B cell (primary cell): ENCODE measurements around the gene DYNLT2.

Experiments used
- EZH2 ChIP-seq: IDR thresholded peaks from 2 replicates; pipeline ENCODE4 v1.6.1; 2012; ENCODE audit warnings: borderline replicate concordance, low read depth, mild to moderate bottlenecking, moderate library complexity, low read length; ENCODE audit not compliant: insufficient read depth, poor library complexity, severe bottlenecking
- TF ChIP-seq, protein P1 (sequence below): fragments of 200-600 bp; IDR thresholded peaks from one replicate; pipeline ENCODE4 v1.8.0; 2022; ENCODE audit warnings: antibody characterized with exemption, mild to moderate bottlenecking

DNA sequence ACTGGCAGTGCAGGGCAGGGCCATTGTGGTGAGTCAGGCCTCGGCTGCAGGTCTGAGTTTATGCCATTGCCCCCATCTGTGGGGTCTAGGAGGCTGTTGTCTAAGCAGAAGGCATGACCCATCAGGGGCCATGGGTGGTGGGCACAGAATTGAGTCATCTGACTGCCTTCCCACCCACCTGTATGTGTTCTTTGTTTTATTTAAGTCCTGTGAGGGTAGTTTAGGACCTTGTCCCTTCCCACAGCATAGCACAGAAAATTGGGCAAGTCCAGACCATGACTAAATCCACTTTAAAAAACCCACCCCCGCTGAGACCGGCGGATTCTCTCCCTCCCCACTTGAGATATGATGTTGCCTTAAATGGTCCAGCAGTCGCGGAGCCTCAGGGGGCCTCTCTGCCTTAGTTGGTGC, 40.4 kb upstream of the DYNLT2 start:
- TF ChIP-seq, protein P1, sequence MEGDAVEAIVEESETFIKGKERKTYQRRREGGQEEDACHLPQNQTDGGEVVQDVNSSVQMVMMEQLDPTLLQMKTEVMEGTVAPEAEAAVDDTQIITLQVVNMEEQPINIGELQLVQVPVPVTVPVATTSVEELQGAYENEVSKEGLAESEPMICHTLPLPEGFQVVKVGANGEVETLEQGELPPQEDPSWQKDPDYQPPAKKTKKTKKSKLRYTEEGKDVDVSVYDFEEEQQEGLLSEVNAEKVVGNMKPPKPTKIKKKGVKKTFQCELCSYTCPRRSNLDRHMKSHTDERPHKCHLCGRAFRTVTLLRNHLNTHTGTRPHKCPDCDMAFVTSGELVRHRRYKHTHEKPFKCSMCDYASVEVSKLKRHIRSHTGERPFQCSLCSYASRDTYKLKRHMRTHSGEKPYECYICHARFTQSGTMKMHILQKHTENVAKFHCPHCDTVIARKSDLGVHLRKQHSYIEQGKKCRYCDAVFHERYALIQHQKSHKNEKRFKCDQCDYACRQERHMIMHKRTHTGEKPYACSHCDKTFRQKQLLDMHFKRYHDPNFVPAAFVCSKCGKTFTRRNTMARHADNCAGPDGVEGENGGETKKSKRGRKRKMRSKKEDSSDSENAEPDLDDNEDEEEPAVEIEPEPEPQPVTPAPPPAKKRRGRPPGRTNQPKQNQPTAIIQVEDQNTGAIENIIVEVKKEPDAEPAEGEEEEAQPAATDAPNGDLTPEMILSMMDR, result no peak
- TF ChIP-seq EZH2, result no peak
